GM18517 (cell line): ENCODE measurements around the gene GTF3C4.
A peak's percentile ranks its signal among the peaks of the same experiment; 100 is the strongest.

Source experiments
- ATAC-seq: cut with Tn5 transposase; IDR thresholded peaks from one replicate; pipeline ENCODE4 v1.9.1; 2021; ENCODE audit warnings: mild to moderate bottlenecking, moderate library complexity; ENCODE audit not compliant: unreplicated experiment

The GTF3C4 gene, protein sequence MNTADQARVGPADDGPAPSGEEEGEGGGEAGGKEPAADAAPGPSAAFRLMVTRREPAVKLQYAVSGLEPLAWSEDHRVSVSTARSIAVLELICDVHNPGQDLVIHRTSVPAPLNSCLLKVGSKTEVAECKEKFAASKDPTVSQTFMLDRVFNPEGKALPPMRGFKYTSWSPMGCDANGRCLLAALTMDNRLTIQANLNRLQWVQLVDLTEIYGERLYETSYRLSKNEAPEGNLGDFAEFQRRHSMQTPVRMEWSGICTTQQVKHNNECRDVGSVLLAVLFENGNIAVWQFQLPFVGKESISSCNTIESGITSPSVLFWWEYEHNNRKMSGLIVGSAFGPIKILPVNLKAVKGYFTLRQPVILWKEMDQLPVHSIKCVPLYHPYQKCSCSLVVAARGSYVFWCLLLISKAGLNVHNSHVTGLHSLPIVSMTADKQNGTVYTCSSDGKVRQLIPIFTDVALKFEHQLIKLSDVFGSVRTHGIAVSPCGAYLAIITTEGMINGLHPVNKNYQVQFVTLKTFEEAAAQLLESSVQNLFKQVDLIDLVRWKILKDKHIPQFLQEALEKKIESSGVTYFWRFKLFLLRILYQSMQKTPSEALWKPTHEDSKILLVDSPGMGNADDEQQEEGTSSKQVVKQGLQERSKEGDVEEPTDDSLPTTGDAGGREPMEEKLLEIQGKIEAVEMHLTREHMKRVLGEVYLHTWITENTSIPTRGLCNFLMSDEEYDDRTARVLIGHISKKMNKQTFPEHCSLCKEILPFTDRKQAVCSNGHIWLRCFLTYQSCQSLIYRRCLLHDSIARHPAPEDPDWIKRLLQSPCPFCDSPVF

DNA sequence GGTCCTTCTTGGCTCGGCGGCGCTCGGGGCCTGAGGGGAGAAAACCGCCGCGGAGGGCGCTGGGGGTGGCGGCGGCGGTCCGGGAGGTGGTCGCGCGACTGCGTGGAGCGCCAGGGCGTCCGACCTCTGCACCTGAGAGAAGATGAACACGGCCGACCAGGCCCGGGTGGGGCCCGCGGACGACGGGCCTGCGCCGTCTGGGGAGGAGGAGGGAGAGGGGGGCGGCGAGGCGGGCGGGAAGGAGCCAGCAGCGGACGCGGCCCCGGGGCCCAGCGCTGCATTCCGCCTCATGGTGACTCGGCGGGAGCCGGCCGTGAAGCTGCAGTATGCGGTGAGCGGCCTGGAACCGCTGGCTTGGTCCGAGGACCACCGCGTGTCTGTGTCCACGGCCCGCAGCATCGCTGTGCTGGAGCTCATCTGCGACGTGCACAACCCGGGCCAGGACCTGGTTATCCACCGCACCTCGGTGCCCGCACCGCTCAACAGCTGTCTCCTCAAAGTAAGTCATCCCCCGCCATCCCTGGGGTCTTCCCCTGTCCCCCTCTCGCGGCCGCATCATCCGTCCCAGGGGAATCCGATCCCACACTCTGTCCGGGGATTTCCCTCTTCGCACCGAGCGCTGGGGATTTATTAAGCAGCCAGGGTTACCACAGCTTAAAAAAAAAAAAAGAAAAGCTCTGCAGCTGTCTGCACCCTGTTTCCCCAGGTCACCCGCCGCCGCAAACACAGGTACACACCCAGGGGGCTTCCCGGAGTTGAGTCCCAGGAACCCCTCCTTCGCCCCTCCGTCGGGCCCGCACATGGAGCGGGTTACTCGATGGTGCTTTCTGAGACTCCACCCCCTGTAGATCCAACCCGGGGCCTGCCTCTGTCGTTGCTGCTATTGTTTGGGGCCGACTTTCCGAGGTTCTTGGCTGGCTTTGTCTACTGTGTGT is at the start of gene GTF3C4:
GTF3C4 (plus strand) TSS at position 8 of the 935 bp plus-strand sequence; CDS start at position 143, 135 bp downstream.
- ATAC-seq, result peak; percentile 21

DNA sequence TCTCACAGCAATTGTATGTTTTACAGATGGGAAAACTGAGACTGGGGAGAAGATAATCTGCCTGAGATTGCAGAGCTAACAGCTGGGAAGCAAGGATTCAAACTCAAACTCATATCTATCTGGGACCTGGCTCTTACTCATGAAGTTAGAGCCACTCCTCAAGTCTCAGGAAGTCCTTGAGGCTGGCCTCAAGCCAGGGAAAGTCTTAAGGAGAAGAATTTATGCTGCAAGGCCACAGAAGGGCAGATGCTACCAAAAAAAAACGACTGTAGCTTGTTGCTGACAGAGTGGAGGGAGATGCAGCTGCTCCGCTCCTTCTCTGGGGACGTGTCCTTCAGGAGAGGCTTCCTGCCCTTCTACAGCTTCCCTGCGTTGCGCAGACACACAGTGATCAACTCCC is 48.1 kb upstream of the GTF3C4 start:
- no peak for ATAC-seq

DNA sequence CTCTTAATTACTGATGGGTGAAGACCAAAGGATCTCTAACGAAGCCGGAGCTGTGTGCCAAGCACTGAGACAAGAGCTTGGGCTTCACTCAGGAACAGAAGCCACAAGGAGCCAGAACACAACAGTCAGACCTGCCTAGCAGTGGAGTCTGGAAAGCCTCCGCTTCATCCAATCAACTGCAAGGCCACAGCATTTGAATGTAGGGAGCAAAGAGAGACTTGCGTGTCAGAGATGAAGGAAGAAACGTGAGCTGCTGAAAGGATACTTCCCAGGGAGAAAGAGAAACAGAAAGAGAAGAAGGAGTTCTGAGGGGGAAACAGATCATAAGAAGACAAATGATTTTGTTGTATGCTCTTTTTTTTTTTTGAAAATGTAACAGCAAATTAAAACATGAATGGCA is 44.0 kb upstream of the GTF3C4 start:
- ATAC-seq, result no peak

DNA sequence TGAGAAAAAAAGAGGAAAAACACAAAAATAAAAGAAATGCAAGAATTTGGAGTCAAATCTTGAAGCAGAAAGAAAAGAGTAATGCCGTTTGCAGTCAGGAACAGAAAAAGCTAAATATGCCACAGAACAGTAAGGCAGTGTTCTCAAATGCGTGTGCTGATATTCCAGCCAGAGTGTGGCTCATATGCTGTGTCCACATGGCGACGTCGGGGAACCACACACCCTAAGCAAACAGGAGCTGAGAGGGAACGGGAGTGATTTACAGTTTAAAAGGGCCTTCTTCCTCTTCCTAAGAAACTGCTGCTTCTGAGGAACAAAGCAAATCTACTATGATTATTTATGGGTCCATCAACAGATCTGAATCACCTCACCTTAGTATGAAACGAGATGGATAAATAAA is 43.2 kb upstream of the GTF3C4 start:
- no peak for ATAC-seq

DNA sequence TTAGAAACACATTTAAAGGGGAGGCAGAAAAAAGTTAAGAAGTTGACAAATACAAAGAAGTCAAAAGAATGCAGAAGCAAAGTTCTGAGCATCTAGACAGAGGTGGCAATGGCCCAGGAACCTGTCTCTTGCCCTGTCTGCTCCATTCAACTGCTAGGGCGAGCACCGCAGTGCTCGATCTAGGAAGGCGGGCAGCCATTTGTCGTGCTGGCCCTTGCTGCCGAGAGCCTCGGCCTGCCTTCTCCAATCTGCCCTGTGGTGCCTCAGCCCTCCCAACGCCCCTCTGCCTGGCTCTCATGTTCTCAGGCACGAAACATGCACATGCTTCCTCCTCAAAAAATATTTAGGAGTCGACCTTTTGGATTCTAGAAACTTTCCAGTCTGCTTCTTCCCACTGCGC is 42.7 kb upstream of the GTF3C4 start:
- ATAC-seq, result no peak

DNA sequence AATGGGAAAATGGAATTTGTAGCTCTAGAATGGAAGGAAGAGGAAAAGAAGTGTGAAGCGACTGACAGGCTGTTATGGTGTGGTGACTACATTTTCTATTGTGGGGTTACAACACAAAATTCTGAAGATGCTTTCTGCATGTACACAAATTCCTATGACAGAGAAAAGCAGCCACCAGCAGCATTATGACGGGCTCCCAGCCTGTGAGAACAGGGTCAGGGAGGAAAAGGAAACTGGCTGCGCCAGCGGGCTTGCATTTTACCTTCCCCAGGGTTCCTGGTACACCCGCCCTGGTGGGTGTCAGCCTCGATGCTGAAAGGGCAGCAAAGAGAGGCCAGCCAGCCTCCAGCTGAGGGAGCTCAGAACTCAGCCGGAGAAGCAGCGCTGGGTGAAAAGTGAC is 41.5 kb upstream of the GTF3C4 start:
- no peak for ATAC-seq

DNA sequence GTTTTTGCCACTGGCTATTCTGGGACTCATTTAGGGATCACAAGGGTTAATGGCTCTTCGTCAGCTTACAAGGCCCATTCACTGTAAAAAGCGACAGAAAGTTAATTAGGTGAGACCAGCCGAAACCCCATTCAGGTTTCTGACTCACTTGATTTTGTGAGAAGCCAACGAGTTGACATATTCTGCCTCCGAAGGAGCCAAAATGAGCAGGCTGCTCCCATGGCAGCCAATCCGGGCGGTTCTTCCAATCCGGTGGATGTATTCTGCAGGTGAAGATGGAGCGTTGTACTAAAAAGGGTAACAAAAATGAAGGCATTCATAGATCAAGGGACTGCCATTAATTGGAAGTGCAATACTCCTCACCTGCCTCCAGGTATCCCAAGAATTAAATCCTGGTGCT is 40.1 kb upstream of the GTF3C4 start:
- no peak for ATAC-seq

DNA sequence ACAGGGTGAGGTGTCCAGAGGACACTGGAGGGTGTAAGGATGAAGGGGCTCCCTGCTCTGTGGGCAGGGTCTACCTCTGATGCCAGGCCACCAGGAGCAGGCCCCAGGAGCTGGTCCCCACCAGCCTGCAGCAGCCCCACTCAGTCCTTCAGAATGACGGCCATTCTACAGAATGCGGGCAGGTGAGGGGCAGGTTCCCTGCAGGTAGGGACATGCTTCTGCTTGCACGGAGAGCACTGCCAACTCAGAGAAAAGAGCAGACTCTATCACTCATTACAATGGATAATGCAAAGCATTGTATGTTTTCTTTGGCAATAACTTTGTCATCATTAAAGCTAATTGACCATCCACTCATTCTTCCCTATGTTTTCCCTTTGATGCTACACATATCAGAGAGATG is 39.5 kb upstream of the GTF3C4 start:
- no peak for ATAC-seq

DNA sequence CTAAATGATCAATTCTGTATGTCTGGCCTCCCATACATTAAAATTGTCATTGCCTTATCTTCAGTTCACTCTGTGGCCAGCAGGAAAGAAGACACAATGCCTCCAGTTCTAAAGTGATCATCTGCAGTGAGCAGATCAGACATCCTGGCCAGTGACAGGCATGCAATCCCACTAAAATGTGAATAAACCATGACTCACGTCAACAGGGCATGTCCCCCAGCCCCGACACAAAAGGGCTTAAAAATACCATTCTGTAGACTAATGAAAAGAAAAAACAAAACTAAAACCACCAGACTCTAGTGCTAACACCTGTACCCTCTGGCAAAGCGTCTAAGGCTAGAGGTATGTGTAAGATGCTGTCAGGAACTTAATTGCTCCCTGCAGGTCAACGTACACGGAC is 39.0 kb upstream of the GTF3C4 start:
- ATAC-seq, result no peak

DNA sequence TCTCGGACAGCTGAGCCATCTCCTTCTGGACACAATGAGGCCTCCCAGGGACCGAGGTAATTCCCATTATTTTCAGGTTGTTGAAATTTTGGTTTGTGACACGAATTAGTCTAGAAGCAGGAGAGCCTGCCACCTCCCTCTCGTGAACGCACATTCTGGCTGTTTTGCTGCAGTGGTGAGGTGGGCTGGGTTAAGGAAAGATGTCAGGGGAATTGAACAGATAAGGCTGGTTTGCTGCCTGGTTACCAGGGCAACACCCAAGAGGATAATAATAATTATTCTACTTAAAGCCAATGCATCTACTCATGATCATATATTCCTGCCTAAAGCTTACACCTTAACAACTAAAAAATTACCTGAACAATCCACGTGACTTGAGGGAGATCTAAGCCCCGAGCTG is 38.6 kb upstream of the GTF3C4 start:
- ATAC-seq, result no peak

DNA sequence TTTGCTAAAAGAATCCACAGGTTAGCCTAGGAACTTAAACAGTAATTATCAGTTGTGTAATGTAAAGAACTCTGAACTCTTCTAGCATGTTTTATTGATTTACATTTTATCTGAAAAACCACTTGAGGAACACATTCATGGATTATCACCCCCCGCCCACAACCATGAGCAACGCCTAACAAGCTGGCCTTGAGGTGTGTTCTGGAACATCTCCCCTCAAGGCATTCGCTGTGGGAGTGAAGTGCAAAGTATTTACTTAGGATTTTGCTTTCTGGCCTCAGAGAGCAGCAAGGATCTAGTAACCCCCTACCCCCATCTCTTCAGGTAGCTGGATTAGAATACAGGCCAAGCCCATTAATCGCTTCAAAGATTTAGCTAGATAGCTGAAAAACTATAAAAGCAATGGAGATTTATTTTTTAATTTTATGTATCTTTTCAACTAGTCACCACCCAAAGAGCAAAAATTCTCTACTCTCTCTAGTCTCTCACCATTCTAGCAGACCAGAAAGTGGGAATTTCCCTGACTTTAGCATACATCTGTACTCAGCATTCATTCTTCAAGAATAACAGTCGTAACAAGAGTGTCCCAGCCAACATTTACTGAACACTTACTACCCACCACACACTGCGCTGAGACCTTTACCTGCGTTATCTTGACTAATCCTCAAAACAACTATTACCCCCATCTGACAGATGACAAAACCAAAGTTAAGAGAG is 37.7 kb upstream of the GTF3C4 start:
- no peak for ATAC-seq

DNA sequence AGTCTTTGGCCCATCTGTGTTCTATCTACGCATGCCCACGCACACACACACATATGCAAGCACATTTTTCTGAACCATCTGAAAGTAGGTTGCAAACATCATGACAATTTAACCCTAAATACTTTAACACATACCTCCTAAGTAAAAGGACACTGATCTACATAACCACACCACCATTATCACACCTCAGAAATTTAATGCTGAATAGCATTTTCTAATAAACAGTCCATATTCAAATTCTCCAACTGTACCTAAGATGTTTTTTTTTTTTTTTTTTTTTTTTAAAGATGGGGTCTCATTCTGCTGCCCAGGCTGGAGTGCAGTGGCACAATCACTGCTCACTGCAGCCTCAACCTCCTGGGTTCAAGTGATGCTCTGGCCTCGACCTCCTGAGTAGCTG is 35.9 kb upstream of the GTF3C4 start:
- no peak for ATAC-seq

DNA sequence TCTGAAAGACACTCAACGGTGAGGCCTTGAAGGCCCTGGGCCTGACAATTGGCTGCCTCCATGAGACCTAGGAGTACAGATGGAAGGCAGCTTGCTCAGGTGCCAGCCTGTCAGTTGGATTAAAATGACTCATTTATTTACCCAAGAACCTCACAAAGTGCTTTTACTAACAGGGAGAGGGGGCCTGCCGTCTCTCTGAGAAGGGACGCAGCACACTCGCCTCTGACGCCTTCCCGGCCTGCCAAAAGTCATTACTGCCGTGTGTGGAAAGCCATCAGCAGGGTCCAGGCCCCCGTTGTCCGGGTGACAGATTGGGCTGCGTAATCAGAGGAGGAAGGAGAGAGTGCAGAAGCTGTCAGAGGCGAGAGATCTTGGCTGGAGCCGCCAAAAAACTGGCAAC is 32.9 kb upstream of the GTF3C4 start:
- ATAC-seq, result no peak

DNA sequence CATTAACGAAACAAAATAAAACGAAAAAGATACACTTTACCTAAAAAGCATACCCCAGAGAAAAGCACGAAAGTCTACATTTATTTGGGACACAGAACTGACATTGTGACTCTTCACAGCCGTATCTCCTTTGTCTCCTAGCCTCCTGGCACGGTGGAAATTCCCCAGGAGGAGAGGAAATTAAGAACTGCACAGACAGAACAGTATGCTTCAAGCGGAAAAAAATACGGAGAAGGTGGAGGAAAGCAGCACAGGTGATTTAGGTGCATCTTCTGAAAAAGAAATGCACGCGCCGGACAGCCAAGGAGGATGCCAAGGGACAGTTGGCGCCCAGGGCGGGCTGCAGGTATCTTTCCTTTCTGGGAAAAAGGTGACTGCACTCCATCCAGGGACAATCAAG is 32.5 kb upstream of the GTF3C4 start:
- no peak for ATAC-seq

DNA sequence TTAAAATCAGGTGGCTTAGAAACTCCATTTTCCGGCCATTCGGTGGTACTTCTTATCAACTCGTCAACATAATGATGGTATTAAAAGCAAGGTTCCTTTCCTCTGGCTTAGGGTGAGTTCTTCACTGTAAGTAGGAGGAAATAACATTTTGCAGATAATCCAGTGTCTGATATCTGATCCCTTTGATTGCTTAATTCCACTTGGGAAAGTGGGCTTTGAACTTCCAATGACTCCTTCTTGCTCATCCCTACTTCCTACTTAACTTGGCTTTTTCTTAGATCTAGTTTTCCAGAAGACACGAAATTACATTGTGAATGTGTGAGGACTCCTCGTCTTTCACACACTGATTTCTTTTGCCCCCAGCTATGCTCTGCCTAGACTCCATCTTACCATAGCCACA is 32.0 kb upstream of the GTF3C4 start:
- ATAC-seq, result no peak

DNA sequence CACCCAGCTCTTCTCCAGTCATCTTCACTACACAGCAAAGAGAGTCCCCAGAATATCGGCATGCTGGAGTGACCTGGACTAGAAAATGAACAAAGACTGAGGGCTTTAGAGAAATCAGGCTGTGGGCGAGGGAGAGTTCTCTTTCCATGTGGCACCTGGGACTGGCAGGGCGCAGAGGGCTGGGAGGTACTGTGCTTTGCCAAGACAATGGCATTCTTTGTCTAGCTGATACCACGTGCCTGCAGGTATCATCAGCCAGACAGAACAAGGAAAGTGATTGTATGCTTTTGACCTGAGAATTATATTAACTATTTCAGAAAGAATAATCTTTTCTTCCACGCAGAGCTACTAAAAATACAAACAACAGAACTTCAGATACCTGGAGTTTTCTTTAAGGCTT is 30.9 kb upstream of the GTF3C4 start:
- ATAC-seq, result no peak

DNA sequence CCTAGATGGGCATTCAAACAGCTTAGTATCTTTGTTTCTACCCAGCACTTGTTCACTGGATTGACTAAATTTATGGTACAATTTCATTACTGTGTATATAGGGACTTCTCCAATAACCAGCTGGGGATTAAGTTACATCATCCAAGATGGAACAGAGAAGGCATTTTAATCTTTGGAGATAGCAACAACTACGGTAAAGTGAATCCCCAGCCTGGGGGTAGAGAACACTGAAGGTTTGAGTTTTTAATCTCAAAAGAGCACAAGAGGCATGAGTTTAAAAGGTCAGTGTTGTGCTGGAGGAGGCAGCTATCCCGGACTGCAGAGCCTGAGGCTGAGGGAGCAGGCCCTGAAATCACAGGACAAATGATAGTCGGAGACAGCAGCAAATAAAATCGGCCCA is 29.0 kb upstream of the GTF3C4 start:
- ATAC-seq, result no peak

DNA sequence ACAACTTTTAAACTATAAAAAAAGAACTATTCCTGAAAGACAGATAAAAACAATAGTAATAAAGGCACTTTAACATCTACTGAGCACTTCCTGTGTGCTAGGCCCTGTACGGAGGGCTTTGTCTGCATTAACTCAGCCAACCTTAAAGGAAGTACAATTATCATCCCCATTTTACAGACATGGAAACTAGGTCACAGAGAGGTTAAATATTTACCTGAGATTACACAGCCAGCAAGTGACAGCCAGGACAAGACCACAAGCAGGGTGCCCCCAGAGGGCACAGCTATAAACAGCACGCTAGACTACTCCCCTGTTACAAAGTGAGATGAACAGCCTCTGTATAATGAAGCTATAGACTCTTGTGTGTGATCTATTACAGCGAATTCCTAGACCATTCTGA is 26.0 kb upstream of the GTF3C4 start:
- ATAC-seq, result no peak

DNA sequence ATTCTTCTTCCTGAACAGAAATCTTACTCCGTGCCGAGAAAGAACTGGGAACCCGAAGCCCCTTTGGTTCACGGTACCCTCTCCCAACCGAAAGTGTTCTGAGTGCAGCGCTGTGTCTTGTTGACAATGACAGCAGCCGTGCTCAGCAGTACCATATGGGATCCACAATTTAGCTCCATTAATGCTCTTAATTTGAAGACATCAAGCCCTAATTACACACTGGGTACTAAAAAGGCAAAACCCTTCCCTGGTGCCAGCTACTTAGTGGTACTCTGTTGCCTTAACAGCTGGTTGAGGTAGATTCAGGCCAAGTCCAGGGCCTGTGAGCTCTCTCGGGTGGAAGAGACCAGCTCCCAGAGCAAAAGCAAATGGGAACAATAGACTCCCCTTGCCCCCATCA is 25.0 kb upstream of the GTF3C4 start:
- ATAC-seq, result no peak

DNA sequence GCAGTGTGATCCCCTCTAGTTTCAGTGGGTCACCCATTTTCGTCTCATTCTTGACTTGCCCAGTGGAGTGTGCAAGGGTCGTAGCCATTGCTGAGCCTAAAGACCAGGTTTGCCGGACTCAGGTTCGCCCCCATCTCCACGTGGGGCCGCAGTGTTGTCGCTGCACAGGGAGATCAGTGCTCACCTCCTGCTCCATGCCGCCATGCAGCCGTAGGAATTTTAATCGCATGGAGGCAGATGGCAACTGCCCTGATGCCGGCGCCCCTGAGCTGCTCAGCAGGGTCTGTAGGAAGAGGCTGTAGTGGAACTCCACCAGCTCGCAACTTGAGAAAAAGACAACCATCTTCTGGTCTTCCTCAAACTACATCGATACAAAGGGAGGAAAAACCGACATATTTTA is 24.6 kb upstream of the GTF3C4 start:
- ATAC-seq, result no peak

DNA sequence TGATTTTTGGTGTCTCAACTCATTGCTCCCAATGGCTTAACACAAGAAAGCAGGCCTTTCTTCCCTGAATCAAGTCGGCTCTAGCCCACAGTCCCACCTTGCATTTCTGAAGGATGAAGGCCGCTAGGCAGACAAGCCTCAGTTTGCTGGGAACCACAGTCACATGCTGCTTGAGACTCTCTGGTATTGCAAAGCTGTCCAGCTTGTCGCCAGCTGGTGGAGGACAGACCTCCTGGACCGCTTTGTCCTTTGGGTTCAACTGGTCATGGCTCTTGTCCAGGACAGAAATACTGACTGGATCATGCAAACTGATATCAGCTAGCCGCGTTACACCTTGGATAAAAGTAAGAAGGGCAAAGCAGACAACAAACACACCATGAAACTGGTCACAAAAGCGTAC is 23.5 kb upstream of the GTF3C4 start:
- no peak for ATAC-seq
